Hepatocyte (in vitro differentiated cells): ENCODE data around the gene CEP70.

Source experiments
- CTCF ChIP-seq: fragments of 200-600 bp; sonication (generic); IDR thresholded peaks from 2 replicates; pipeline ENCODE4 v1.5.1; 2016; ENCODE audit warnings: antibody characterized with exemption, mild to moderate bottlenecking; ENCODE audit not compliant: poor library complexity
- EZH2 ChIP-seq: fragments of 200-600 bp; sonication (generic); IDR thresholded peaks from 2 replicates; pipeline ENCODE4 v1.6.1; 2016; ENCODE audit warnings: antibody characterized with exemption, mild to moderate bottlenecking, borderline replicate concordance

GRCh38 chr3:138461246-138461645 is 132.8 kb downstream of the CEP70 start:
- TF ChIP-seq CTCF = no peak
- TF ChIP-seq EZH2 = no peak
